Naive B cell (primary cell): ENCODE data around the gene SLAMF8. TPM values are rescaled to one million over a fixed set of nuclear protein-coding genes. Genes with fewer than 3 reads are reported as not detected.

Source experiments
- ATAC-seq, 2 donors: fragments of 150-1000 bp; cut with Tn5 transposase; 2 replicates each; pipeline ENCODE4 v1.10.0; 2021; ENCODE audit warnings: low read depth in 2 of 2, mild to moderate bottlenecking in 2 of 2, moderate library complexity in 2 of 2
- DNase-seq: peaks from one replicate; pipeline ENCODE4 v3.0.0; 2022
- H3K27ac Mint-ChIP-seq, 6 donors: one replicate each; pipeline ENCODE4 v1.8.0; 2020 to 2022; ENCODE audit warnings: mild to moderate bottlenecking in 6 of 6, mixed read lengths in 6 of 6, moderate library complexity in 5 of 6, inconsistent platforms in 2 of 6
- H3K27me3 Mint-ChIP-seq, 3 donors: one replicate each; pipeline ENCODE4 v1.8.0; 2021 to 2022; ENCODE audit warnings: mixed read lengths in 3 of 3, mild to moderate bottlenecking in 1 of 3
- H3K36me3 Mint-ChIP-seq, 2 donors: one replicate each; pipeline ENCODE4 v1.8.0; 2020 to 2022; ENCODE audit warnings: mixed read lengths in 2 of 2, inconsistent platforms in 1 of 2, mild to moderate bottlenecking in 1 of 2
- H3K4me1 Mint-ChIP-seq, 3 donors: one replicate each; pipeline ENCODE4 v1.8.0; 2020 to 2022; ENCODE audit warnings: mixed read lengths in 3 of 3, inconsistent platforms in 1 of 3, mild to moderate bottlenecking in 1 of 3, moderate library complexity in 1 of 3
- H3K4me3 Mint-ChIP-seq, 8 donors: one replicate each; pipeline ENCODE4 v1.8.0; 2020 to 2022; ENCODE audit warnings: mild to moderate bottlenecking in 8 of 8, mixed read lengths in 8 of 8, moderate library complexity in 8 of 8, inconsistent platforms in 2 of 8
- H3K9me3 Mint-ChIP-seq, 7 donors: one replicate each; pipeline ENCODE4 v1.8.0; 2020 to 2022; ENCODE audit warnings: mixed read lengths in 7 of 7, mild to moderate bottlenecking in 5 of 7, inconsistent platforms in 2 of 7, moderate library complexity in 1 of 7
- polyA plus RNA-seq, 6 donors: library from polyadenylated mRNA; unstranded; fragments of 300-500 nt; fragmentation: Illumina TruSeq; gene quantifications; one replicate each; pipeline ENCODE4 v1.2.3, GENCODE V29; 2021; ENCODE audit warnings: low read depth in 6 of 6

Gene SLAMF8
- polyA plus RNA-seq, 6 donors from 2014 or later: not detected

GRCh38 chr1:159841749-159842148 is 15.1 kb downstream of the SLAMF8 start:
- H3K4me1 Mint-ChIP-seq: peaks cover 0 to 4% (median 0%) of the 10 kb centered on the region in 3 donors
- H3K9me3 Mint-ChIP-seq: no peaks in the 10 kb centered on the region
- ATAC-seq (no peak), DNase-seq (no peak)
- H3K36me3 Mint-ChIP-seq: no peaks in the 10 kb centered on the region
- peaks cover 12 to 44% (median 32%) of the 10 kb centered on the region in 3 donors for H3K27me3 Mint-ChIP-seq
- H3K4me3 Mint-ChIP-seq: peak overlapping the region in 1 of 8 donors; percentile 11
- H3K27ac Mint-ChIP-seq: peak overlapping the region in 1 of 6 donors; percentile 50

GRCh38 chr1:159843459-159843858 is 16.8 kb downstream of the SLAMF8 start:
- peak overlapping the region in 1 of 6 donors; percentile 9 for H3K27ac Mint-ChIP-seq
- no peak overlapping the region for H3K4me3 Mint-ChIP-seq
- peaks cover 0 to 4% (median 0%) of the 10 kb centered on the region in 3 donors for H3K4me1 Mint-ChIP-seq
- ATAC-seq (no peak), DNase-seq (no peak)
- H3K36me3 Mint-ChIP-seq: no peaks in the 10 kb centered on the region
- H3K9me3 Mint-ChIP-seq: no peaks in the 10 kb centered on the region
- peaks cover 12 to 56% (median 45%) of the 10 kb centered on the region in 3 donors for H3K27me3 Mint-ChIP-seq

GRCh38 chr1:159845751-159846629 is 19.3 kb downstream of the SLAMF8 start:
- ATAC-seq (no peak), DNase-seq (no peak)
- peak overlapping the region in 1 of 6 donors; percentile 46 for H3K27ac Mint-ChIP-seq
- no peak overlapping the region for H3K4me3 Mint-ChIP-seq
- H3K9me3 Mint-ChIP-seq: no peaks in the 10 kb centered on the region
- peaks cover 0 to 4% (median 0%) of the 10 kb centered on the region in 3 donors for H3K4me1 Mint-ChIP-seq
- peaks cover 12 to 68% (median 59%) of the 10 kb centered on the region in 3 donors for H3K27me3 Mint-ChIP-seq
- H3K36me3 Mint-ChIP-seq: no peaks in the 10 kb centered on the region

- Mint-ChIP-seq H3K4me3 (no peak overlapping the region), H3K36me3 (no peaks in the 10 kb centered on the region), H3K27me3 (peaks cover 13 to 66% (median 58%) of the 10 kb centered on the region in 3 donors), H3K9me3 (no peaks in the 10 kb centered on the region), H3K27ac (peak overlapping the region in 1 of 6 donors; percentile 57), H3K4me1 (peaks cover 0 to 4% (median 0%) of the 10 kb centered on the region in 3 donors)
- DNase-seq: no peak
- no peak for ATAC-seq
Measured at GRCh38 chr1:159847231-159847630, 20.6 kb downstream of the SLAMF8 start.

- Mint-ChIP-seq H3K27ac (no peak overlapping the region), H3K27me3 (peaks cover 15 to 65% (median 57%) of the 10 kb centered on the region in 3 donors), H3K4me3 (no peak overlapping the region), H3K9me3 (no peaks in the 10 kb centered on the region), H3K4me1 (peaks cover 0 to 4% (median 0%) of the 10 kb centered on the region in 3 donors), H3K36me3 (no peaks in the 10 kb centered on the region)
- DNase-seq (no peak), ATAC-seq (no peak)
Measured at GRCh38 chr1:159848326-159848725, 21.7 kb downstream of the SLAMF8 start.

GRCh38 chr1:159849626-159850366 is 23.1 kb downstream of the SLAMF8 start:
- Mint-ChIP-seq H3K27me3 (peaks cover 13 to 50% (median 43%) of the 10 kb centered on the region in 3 donors), H3K4me3 (peak overlapping the region in 1 of 8 donors; percentile 57), H3K27ac (peak overlapping the region in 2 of 6 donors; percentile 47 to 88), H3K36me3 (no peaks in the 10 kb centered on the region), H3K4me1 (peaks cover 4 to 8% (median 4%) of the 10 kb centered on the region in 3 donors), H3K9me3 (no peaks in the 10 kb centered on the region)
- ATAC-seq (no peak), DNase-seq (no peak)

- Mint-ChIP-seq H3K9me3 (no peaks in the 10 kb centered on the region), H3K4me3 (peak overlapping the region in 1 of 8 donors; percentile 9), H3K4me1 (peaks cover 9 to 15% (median 10%) of the 10 kb centered on the region in 3 donors), H3K27ac (no peak overlapping the region), H3K27me3 (peaks cover 12 to 47% (median 46%) of the 10 kb centered on the region in 3 donors), H3K36me3 (no peaks in the 10 kb centered on the region)
- no peak for DNase-seq
- ATAC-seq: no peak
Measured at GRCh38 chr1:159851407-159851806, 24.7 kb downstream of the SLAMF8 start.

GRCh38 chr1:159853417-159854115 is 26.9 kb downstream of the SLAMF8 start:
- no peaks in the 10 kb centered on the region for H3K9me3 Mint-ChIP-seq
- no peak for ATAC-seq
- no peaks in the 10 kb centered on the region for H3K36me3 Mint-ChIP-seq
- peak overlapping the region in 2 of 6 donors; percentile 26 to 41 for H3K27ac Mint-ChIP-seq
- H3K27me3 Mint-ChIP-seq: peaks cover 16 to 35% (median 29%) of the 10 kb centered on the region in 3 donors
- no peak for DNase-seq
- H3K4me3 Mint-ChIP-seq: peak overlapping the region; percentile 30 to 86 (median 80)
- peaks cover 10 to 15% (median 12%) of the 10 kb centered on the region in 3 donors for H3K4me1 Mint-ChIP-seq

GRCh38 chr1:159854116-159854692 is 27.5 kb downstream of the SLAMF8 start:
- peaks cover 16 to 29% (median 29%) of the 10 kb centered on the region in 3 donors for H3K27me3 Mint-ChIP-seq
- no peak for DNase-seq
- ATAC-seq: peak; percentile 11 to 24

GRCh38 chr1:159854693-159855192 is 28.1 kb downstream of the SLAMF8 start:
- Mint-ChIP-seq H3K4me1 (peaks cover 10 to 15% (median 12%) of the 10 kb centered on the region in 3 donors), H3K9me3 (no peaks in the 10 kb centered on the region), H3K4me3 (peak overlapping the region; percentile 79 to 93 (median 89)), H3K36me3 (no peaks in the 10 kb centered on the region), H3K27ac (peak overlapping the region in 3 of 6 donors; percentile 21 to 88 (median 69)), H3K27me3 (peaks cover 16 to 29% (median 28%) of the 10 kb centered on the region in 3 donors)
- DNase-seq: peak; percentile 56
- peak; percentile 86 to 87 for ATAC-seq

More at GRCh38 chr1:159854116-159854692, 27.5 kb downstream of the SLAMF8 start:
- peak overlapping the region; percentile 30 to 86 (median 80) for H3K4me3 Mint-ChIP-seq
- peak overlapping the region in 4 of 6 donors; percentile 25 to 44 (median 34) for H3K27ac Mint-ChIP-seq
- no peaks in the 10 kb centered on the region for H3K36me3 Mint-ChIP-seq
- peaks cover 10 to 15% (median 12%) of the 10 kb centered on the region in 3 donors for H3K4me1 Mint-ChIP-seq
- H3K9me3 Mint-ChIP-seq: no peaks in the 10 kb centered on the region

- H3K4me1 Mint-ChIP-seq: peaks cover 10 to 15% (median 12%) of the 10 kb centered on the region in 3 donors
- peaks cover 20 to 22% (median 21%) of the 10 kb centered on the region in 3 donors for H3K27me3 Mint-ChIP-seq
- ATAC-seq: no peak
- H3K27ac Mint-ChIP-seq: no peak overlapping the region
- H3K4me3 Mint-ChIP-seq: peak overlapping the region in 4 of 8 donors; percentile 60 to 88 (median 79)
- no peaks in the 10 kb centered on the region for H3K9me3 Mint-ChIP-seq
- no peaks in the 10 kb centered on the region for H3K36me3 Mint-ChIP-seq
- DNase-seq: no peak
Measured at GRCh38 chr1:159855709-159856108, 29.0 kb downstream of the SLAMF8 start.

- H3K4me1 Mint-ChIP-seq: peaks cover 10 to 15% (median 12%) of the 10 kb centered on the region in 3 donors
- no peak for DNase-seq
- peak overlapping the region in 5 of 8 donors; percentile 34 to 71 (median 63) for H3K4me3 Mint-ChIP-seq
- H3K27me3 Mint-ChIP-seq: peaks cover 16 to 18% (median 18%) of the 10 kb centered on the region in 3 donors
- H3K36me3 Mint-ChIP-seq: no peaks in the 10 kb centered on the region
- peak overlapping the region in 1 of 6 donors; percentile 26 for H3K27ac Mint-ChIP-seq
- no peak for ATAC-seq
- no peaks in the 10 kb centered on the region for H3K9me3 Mint-ChIP-seq
Measured at GRCh38 chr1:159856576-159856975, 29.9 kb downstream of the SLAMF8 start.
